ENCODE data around the gene MED9. TPM values are rescaled to one million over a fixed set of nuclear protein-coding genes. Genes with fewer than 3 reads are reported as not detected.

MED9 gene
- total and polyA plus RNA-seq, 9 of the 15 experiments (the other 6 are each of a cell fraction or from before 2014, with no cell fraction given): 2.2 to 15.8 (median 12.7) TPM

- TF ChIP-seq ZNF518B (CRISPR knock-in tag; IDR thresholded peaks at IDR 0.05) (no peak), EWSR1 (IDR thresholded peaks at IDR 0.05; ENCODE audit: borderline replicate concordance, low read depth, partially characterized antibody) (no peak), TEAD2 (tag; IDR thresholded peaks at IDR 0.05) (no peak)
These were observed 30.7 kb upstream of the MED9 start (continued) for GRCh38 chr17:17445925-17446665.

GRCh38 chr17:17446666-17447155 is 30.1 kb upstream of the MED9 start:
- CTCF ChIA-PET (ENCODE audit: low intra/inter-chr PET ratio): no interaction called here
- H3K4me1 ChIP-seq (replicated peaks in 1 of 2; ENCODE audit: control insufficient read depth in 2 of 2, insufficient read depth in 2 of 2, low read length in 2 of 2): no peaks in the 10 kb centered on the region
- TF ChIP-seq ATF3 (IDR thresholded peaks at IDR 0.05) (no peak), ATF3 (CRISPR knock-in tag; conservative IDR thresholded peaks at IDR 0.05) (no peak), ZKSCAN3 (CRISPR knock-in tag; IDR thresholded peaks at IDR 0.05) (no peak), ATF2 (CRISPR knock-in tag; IDR thresholded peaks at IDR 0.05) (no peak), CREBBP (IDR thresholded peaks at IDR 0.05; ENCODE audit: low read depth, low read length) (no peak), ZNF79 (CRISPR knock-in tag; IDR thresholded peaks at IDR 0.05; ENCODE audit: low read depth) (no peak), ZNF347 (CRISPR knock-in tag; IDR thresholded peaks at IDR 0.05; ENCODE audit: low read depth) (no peak), ZNF444 (CRISPR knock-in tag; IDR thresholded peaks at IDR 0.05) (no peak)

More at GRCh38 chr17:17446666-17447155, 30.1 kb upstream of the MED9 start:
- WGBS (ENCODE audit: insufficient coverage, low coverage, missing lambda C conversion rate): 0% methylated on average over 2 of the region's 4 CpGs
- no peak overlapping the region for H2AFZ ChIP-seq (ENCODE audit: low read depth, low read length)
- intact Hi-C loops (cut with micrococcal nuclease) (loop anchor here (5.0 kb wide), 1 partner anchor 89 kb away; no protein-coding TSS in a partner anchor), in situ Hi-C loops (cut with MboI) (no loop called here)
- no peaks in the 10 kb centered on the region for H3K79me2 ChIP-seq (ENCODE audit: control insufficient read depth, insufficient read depth, low read length)
- no peak overlapping the region for H3K4me2 ChIP-seq (ENCODE audit: insufficient read depth, low read length)
- H3K36me3 ChIP-seq (ENCODE audit: control insufficient read depth, insufficient read depth, low read length): no peaks in the 10 kb centered on the region
- H4K20me1 ChIP-seq (replicated peaks; ENCODE audit: control insufficient read depth, insufficient read depth, low read length): no peaks in the 10 kb centered on the region
- H3K9me1 ChIP-seq (ENCODE audit: control insufficient read depth, insufficient read depth, low read length): no peaks in the 10 kb centered on the region
- no peak overlapping the region for H3K27ac ChIP-seq (ENCODE audit: extremely low read depth, low read depth, low read length)
- no peak for FAIRE-seq
- no peak for ATAC-seq
- H3K27me3 ChIP-seq (ENCODE audit: control insufficient read depth in 2 of 2, insufficient read depth in 2 of 2, low read length in 2 of 2): peaks cover 16 to 56% of the 10 kb centered on the region in 2 experiments; a peak in 4 of 5 replicates
- POLR2A ChIA-PET: interaction anchor here (0.7 to 0.9 kb wide), 2 partner anchors 26 to 70 kb away, joined by 3 read pairs; no protein-coding TSS in a partner anchor
- no peak overlapping the region for H3K4me3 ChIP-seq
- no peak for DNase-seq (ENCODE audit: extremely low read depth in 1 of 4, low spot score in 3 of 4)
- H3K9me3 ChIP-seq (replicated peaks; ENCODE audit: control insufficient read depth, insufficient read depth, low read depth, low read length): no peaks in the 10 kb centered on the region; the same call in 1 of the 2 replicates
- no peak overlapping the region; a peak in 1 of 4 replicates for H3K9ac ChIP-seq (ENCODE audit: insufficient read depth in 1 of 2, low read depth in 2 of 2, low read length in 2 of 2)
- no TSS peak for BruUV-seq (replicated peaks)

All from K562 (cell line).